Suprapubic skin (tissue), 3 donors: Measurements from ENCODE around the gene PAK6.

Experiments used
- POLR2A ChIP-seq, 2 donors: fragments of 450-650 bp; IDR thresholded peaks; one replicate each; pipeline ENCODE4 v1.6.1; 2017; ENCODE audit warnings: antibody characterized with exemption in 2 of 2, mild to moderate bottlenecking in 2 of 2, moderate library complexity in 2 of 2
- TF ChIP-seq, protein P1 (sequence below), 2 donors: fragments of 200-600 bp in 1 of 2; fragments of 450-650 bp in 1 of 2; sonication (generic) in 1 of 2; IDR thresholded peaks; one replicate each; pipeline ENCODE4 v1.5.1; 2016 to 2019; ENCODE audit warnings: antibody characterized with exemption in 2 of 2, mild to moderate bottlenecking in 1 of 2, moderate library complexity in 1 of 2

DNA sequence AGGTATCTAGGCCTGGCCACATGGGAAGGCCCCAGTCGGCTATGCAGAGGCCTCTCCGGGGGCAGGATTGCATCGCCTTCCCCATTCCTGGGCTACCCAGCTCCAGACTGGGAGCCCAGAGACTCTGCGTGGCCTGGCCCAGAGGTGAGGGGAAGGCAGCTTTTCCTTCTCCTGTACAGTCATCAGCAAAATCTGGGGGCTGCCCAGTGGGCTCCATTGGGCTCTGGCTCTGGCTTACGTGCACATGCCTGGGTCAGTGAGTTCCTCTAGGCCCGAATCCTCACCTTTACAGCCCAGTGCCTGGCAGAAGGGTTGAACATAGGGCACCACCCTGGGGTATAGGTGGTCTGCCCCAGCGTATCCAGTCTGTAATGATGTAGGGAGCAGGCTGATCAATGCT is 47.9 kb downstream of the PAK6 start:
- TF ChIP-seq, protein P1, sequence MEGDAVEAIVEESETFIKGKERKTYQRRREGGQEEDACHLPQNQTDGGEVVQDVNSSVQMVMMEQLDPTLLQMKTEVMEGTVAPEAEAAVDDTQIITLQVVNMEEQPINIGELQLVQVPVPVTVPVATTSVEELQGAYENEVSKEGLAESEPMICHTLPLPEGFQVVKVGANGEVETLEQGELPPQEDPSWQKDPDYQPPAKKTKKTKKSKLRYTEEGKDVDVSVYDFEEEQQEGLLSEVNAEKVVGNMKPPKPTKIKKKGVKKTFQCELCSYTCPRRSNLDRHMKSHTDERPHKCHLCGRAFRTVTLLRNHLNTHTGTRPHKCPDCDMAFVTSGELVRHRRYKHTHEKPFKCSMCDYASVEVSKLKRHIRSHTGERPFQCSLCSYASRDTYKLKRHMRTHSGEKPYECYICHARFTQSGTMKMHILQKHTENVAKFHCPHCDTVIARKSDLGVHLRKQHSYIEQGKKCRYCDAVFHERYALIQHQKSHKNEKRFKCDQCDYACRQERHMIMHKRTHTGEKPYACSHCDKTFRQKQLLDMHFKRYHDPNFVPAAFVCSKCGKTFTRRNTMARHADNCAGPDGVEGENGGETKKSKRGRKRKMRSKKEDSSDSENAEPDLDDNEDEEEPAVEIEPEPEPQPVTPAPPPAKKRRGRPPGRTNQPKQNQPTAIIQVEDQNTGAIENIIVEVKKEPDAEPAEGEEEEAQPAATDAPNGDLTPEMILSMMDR (IDR thresholded peaks at IDR 0.05) = no peak
- no peak for TF ChIP-seq POLR2A (IDR thresholded peaks at IDR 0.05)
